DND-41 (cell line): ENCODE measurements around the gene TMEM266.

Experiments
- ATAC-seq: fragments of 200-7000 bp; cut with Tn5 transposase; 3 replicates; pipeline ENCODE4 v1.9.1; 2021; ENCODE audit warnings: low read depth; ENCODE audit not compliant: insufficient read depth
- DNase-seq: peaks from one replicate; pipeline ENCODE4 v3.0.0-alpha.2; 2020
- H2AFZ ChIP-seq: 2 replicates; pipeline ENCODE4 v1.6.0; 2012; ENCODE audit warnings: low read depth, low read length
- H3K27ac ChIP-seq: 2 replicates; pipeline ENCODE4 v1.5.1; 2012; ENCODE audit warnings: low read length, inconsistent platforms
- H3K27me3 ChIP-seq: fragments of 200-600 bp; sonication (generic); 2 replicates; pipeline ENCODE4 v1.6.0; 2012; ENCODE audit warnings: low read length, mild to moderate bottlenecking, inconsistent platforms; ENCODE audit not compliant: insufficient read depth, poor library complexity
- H3K36me3 ChIP-seq: 2 replicates; pipeline ENCODE4 v1.5.1; 2012; ENCODE audit warnings: low read length, inconsistent platforms; ENCODE audit not compliant: insufficient read depth
- H3K4me1 ChIP-seq: 2 replicates; pipeline ENCODE4 v1.5.1; 2012; ENCODE audit warnings: mild to moderate bottlenecking, low read length; ENCODE audit not compliant: insufficient read depth
- H3K4me2 ChIP-seq: 2 replicates; pipeline ENCODE4 v1.6.0; 2012; ENCODE audit warnings: mild to moderate bottlenecking, moderate library complexity, low read length, inconsistent platforms; ENCODE audit not compliant: insufficient read depth
- H3K4me3 ChIP-seq, 2 experiments: fragments of 200-600 bp in 1 of 2; shearing (Covaris generic) in 1 of 2; 2 replicates each; pipeline ENCODE4 v1.5.1; 2012 to 2016; ENCODE audit warnings: inconsistent platforms in 2 of 2, low read length in 2 of 2, mild to moderate bottlenecking in 2 of 2, low read depth in 1 of 2, moderate library complexity in 1 of 2
- H3K79me2 ChIP-seq: 2 replicates; pipeline ENCODE4 v1.6.0; 2012; ENCODE audit warnings: low read length, inconsistent platforms; ENCODE audit not compliant: insufficient read depth
- H3K9ac ChIP-seq: 2 replicates; pipeline ENCODE4 v1.6.0; 2012; ENCODE audit warnings: low read depth, mild to moderate bottlenecking, inconsistent platforms, low read length, moderate library complexity
- H3K9me3 ChIP-seq: 2 replicates; pipeline ENCODE4 v1.5.1; 2012; ENCODE audit warnings: low read length, moderate library complexity, mild to moderate bottlenecking, inconsistent platforms; ENCODE audit not compliant: insufficient read depth, severe bottlenecking
- H4K20me1 ChIP-seq: 2 replicates; pipeline ENCODE4 v1.6.0; 2012; ENCODE audit warnings: low read length; ENCODE audit not compliant: insufficient read depth
- EZH2 ChIP-seq: IDR thresholded peaks from 3 replicates; pipeline ENCODE4 v1.6.1; 2012; ENCODE audit warnings: borderline replicate concordance, low read depth, mild to moderate bottlenecking, moderate library complexity, low read length, inconsistent platforms; ENCODE audit not compliant: severe bottlenecking
- TF ChIP-seq, protein P1 (sequence below): IDR thresholded peaks from 2 replicates; pipeline ENCODE4 v1.5.1; 2012; ENCODE audit warnings: borderline replicate concordance, low read length, moderate library complexity, mild to moderate bottlenecking; ENCODE audit not compliant: poor library complexity, severe bottlenecking; ENCODE audit errors: extremely low read depth

The TMEM266 gene

GRCh38 chr15:76158815-76159214, 99.0 kb downstream of the TMEM266 start:
- no peak overlapping the region for H3K4me2 ChIP-seq
- H3K4me1 ChIP-seq = no peaks in the 10 kb centered on the region
- no peak for ATAC-seq
- H4K20me1 ChIP-seq = no peaks in the 10 kb centered on the region
- no peak for TF ChIP-seq EZH2
- TF ChIP-seq, protein P1, sequence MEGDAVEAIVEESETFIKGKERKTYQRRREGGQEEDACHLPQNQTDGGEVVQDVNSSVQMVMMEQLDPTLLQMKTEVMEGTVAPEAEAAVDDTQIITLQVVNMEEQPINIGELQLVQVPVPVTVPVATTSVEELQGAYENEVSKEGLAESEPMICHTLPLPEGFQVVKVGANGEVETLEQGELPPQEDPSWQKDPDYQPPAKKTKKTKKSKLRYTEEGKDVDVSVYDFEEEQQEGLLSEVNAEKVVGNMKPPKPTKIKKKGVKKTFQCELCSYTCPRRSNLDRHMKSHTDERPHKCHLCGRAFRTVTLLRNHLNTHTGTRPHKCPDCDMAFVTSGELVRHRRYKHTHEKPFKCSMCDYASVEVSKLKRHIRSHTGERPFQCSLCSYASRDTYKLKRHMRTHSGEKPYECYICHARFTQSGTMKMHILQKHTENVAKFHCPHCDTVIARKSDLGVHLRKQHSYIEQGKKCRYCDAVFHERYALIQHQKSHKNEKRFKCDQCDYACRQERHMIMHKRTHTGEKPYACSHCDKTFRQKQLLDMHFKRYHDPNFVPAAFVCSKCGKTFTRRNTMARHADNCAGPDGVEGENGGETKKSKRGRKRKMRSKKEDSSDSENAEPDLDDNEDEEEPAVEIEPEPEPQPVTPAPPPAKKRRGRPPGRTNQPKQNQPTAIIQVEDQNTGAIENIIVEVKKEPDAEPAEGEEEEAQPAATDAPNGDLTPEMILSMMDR = no peak
- H3K9ac ChIP-seq = no peak overlapping the region
- DNase-seq = no peak
- no peak overlapping the region for H3K27ac ChIP-seq
- no peaks in the 10 kb centered on the region for H3K9me3 ChIP-seq
- H3K79me2 ChIP-seq = no peaks in the 10 kb centered on the region
- no peaks in the 10 kb centered on the region for H3K36me3 ChIP-seq
- no peaks in the 10 kb centered on the region for H3K27me3 ChIP-seq
- H3K4me3 ChIP-seq = no peak overlapping the region
- no peak overlapping the region for H2AFZ ChIP-seq

DNA sequence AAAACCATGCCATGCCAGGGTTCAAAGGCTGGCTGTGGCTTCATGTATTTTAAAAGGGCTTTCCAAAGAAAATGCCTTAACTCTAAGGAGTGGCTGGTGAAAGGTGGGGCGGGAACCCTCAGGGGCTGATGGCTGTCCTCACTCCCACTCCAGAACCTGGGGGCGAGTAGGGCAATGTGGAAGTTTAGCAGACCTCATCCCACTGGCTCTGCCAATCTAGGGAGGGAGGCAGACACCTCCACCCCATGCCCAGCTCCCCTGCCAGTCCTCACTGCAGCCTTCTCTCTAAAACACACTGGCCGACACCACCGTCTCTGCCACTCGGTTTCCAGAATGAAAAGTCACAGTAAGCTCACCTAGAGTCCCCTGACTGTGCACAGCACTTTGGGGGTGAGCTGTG, 99.5 kb downstream of the TMEM266 start:
- Histone ChIP-seq H3K27ac (no peak overlapping the region), H3K27me3 (no peaks in the 10 kb centered on the region), H3K79me2 (no peaks in the 10 kb centered on the region), H3K9me3 (no peaks in the 10 kb centered on the region), H3K36me3 (no peaks in the 10 kb centered on the region), H2AFZ (no peak overlapping the region), H3K9ac (no peak overlapping the region), H3K4me3 (no peak overlapping the region), H3K4me2 (no peak overlapping the region), H3K4me1 (no peaks in the 10 kb centered on the region), H4K20me1 (no peaks in the 10 kb centered on the region)
- no peak for TF ChIP-seq EZH2
- TF ChIP-seq, protein P1 = no peak
- DNase-seq (no peak), ATAC-seq (no peak)

- H3K4me1 ChIP-seq = no peaks in the 10 kb centered on the region
- H2AFZ ChIP-seq = no peak overlapping the region
- H3K4me3 ChIP-seq = no peak overlapping the region
- H3K79me2 ChIP-seq = no peaks in the 10 kb centered on the region
- no peak overlapping the region for H3K27ac ChIP-seq
- no peaks in the 10 kb centered on the region for H3K27me3 ChIP-seq
- H3K36me3 ChIP-seq = no peaks in the 10 kb centered on the region
- no peaks in the 10 kb centered on the region for H3K9me3 ChIP-seq
- TF ChIP-seq EZH2 = no peak
- TF ChIP-seq, protein P1 = no peak
- no peak for ATAC-seq
- no peak overlapping the region for H3K4me2 ChIP-seq
- no peak overlapping the region for H3K9ac ChIP-seq
- H4K20me1 ChIP-seq = no peaks in the 10 kb centered on the region
- no peak for DNase-seq
Observed at GRCh38 chr15:76160426-76161152, 100.8 kb downstream of the TMEM266 start.
